ENCODE results near the gene KLHL3.

The KLHL3 gene

GRCh38 chr5:137617528-137618205 lies 118.2 kb downstream of the KLHL3 start:
- Histone ChIP-seq H3K9ac (ENCODE audit: low read depth, low read length, poor library complexity) (no peak overlapping the region), H2AK5ac (ENCODE audit: low read depth, low read length) (no peak overlapping the region), H2BK12ac (ENCODE audit: low read length) (no peak overlapping the region), H3K27me3 (ENCODE audit: control insufficient read depth in 3 of 3, insufficient read depth in 3 of 3, low read depth in 1 of 3, low read length in 3 of 3) (peaks cover 0 to under 1% (median 0%) of the 10 kb centered on the region in 3 experiments), H4K8ac (ENCODE audit: low read depth, low read length) (no peak overlapping the region), H3K4ac (ENCODE audit: low read length) (no peak overlapping the region), H3K18ac (ENCODE audit: low read length) (no peak overlapping the region), H2BK120ac (ENCODE audit: low read depth, low read length) (no peak overlapping the region), H3K14ac (ENCODE audit: low read length) (no peak overlapping the region), H2AFZ (ENCODE audit: low read length) (no peak overlapping the region), H3K23ac (ENCODE audit: low read depth, low read length, poor library complexity) (no peak overlapping the region), H3K79me1 (ENCODE audit: low read depth, low read length) (no peaks in the 10 kb centered on the region), H3K36me3 (replicated peaks in 1 of 2; ENCODE audit: control insufficient read depth in 2 of 2, insufficient read depth in 2 of 2, low read length in 2 of 2) (peaks cover 0 to 2% of the 10 kb centered on the region in 2 donors), H3K4me1 (ENCODE audit: control insufficient read depth in 2 of 2, insufficient read depth in 1 of 2, low read depth in 1 of 2, low read length in 2 of 2) (peaks cover 0 to 2% of the 10 kb centered on the region in 2 donors), H3K4me3 (ENCODE audit: low read length in 2 of 2) (no peak overlapping the region), H4K91ac (ENCODE audit: low read depth, low read length, poor library complexity) (no peak overlapping the region), H3K27ac (replicated peaks; ENCODE audit: low read length) (no peak overlapping the region), H3K4me2 (ENCODE audit: insufficient read depth, low read length, poor library complexity, severe bottlenecking) (no peak overlapping the region), H2BK5ac (ENCODE audit: low read length) (no peak overlapping the region), H3K9me3 (replicated peaks in 1 of 2; ENCODE audit: control insufficient read depth in 2 of 2, insufficient read depth in 1 of 2, low read depth in 1 of 2, low read length in 2 of 2) (no peaks in the 10 kb centered on the region), H2BK15ac (ENCODE audit: low read length) (no peak overlapping the region)
- DNase-seq (ENCODE audit: low spot score) = no peak
- no CpG with 5 or more reads among the region's 7 CpGs for WGBS, 2 donors (ENCODE audit: extremely low coverage in 2 of 2, insufficient read length in 2 of 2, insufficient replicate concordance in 1 of 2)

GRCh38 chr5:137616046-137616445 lies 119.8 kb downstream of the KLHL3 start:
- Histone ChIP-seq H3K4me1 (ENCODE audit: control insufficient read depth in 2 of 2, insufficient read depth in 1 of 2, low read depth in 1 of 2, low read length in 2 of 2) (peaks cover 0 to 2% of the 10 kb centered on the region in 2 donors), H3K27ac (replicated peaks; ENCODE audit: low read length) (no peak overlapping the region), H3K14ac (ENCODE audit: low read length) (no peak overlapping the region), H3K4ac (ENCODE audit: low read length) (no peak overlapping the region), H3K9ac (ENCODE audit: low read depth, low read length, poor library complexity) (no peak overlapping the region), H3K4me3 (ENCODE audit: low read length in 2 of 2) (no peak overlapping the region), H2BK5ac (ENCODE audit: low read length) (peak overlapping the region; percentile 17), H2AFZ (ENCODE audit: low read length) (no peak overlapping the region), H2BK15ac (ENCODE audit: low read length) (no peak overlapping the region), H3K23ac (ENCODE audit: low read depth, low read length, poor library complexity) (no peak overlapping the region), H3K27me3 (ENCODE audit: control insufficient read depth in 3 of 3, insufficient read depth in 3 of 3, low read depth in 1 of 3, low read length in 3 of 3) (peaks cover 0 to 6% (median 0%) of the 10 kb centered on the region in 3 experiments), H3K79me1 (ENCODE audit: low read depth, low read length) (no peaks in the 10 kb centered on the region), H3K4me2 (ENCODE audit: insufficient read depth, low read length, poor library complexity, severe bottlenecking) (no peak overlapping the region), H2BK120ac (ENCODE audit: low read depth, low read length) (no peak overlapping the region), H2AK5ac (ENCODE audit: low read depth, low read length) (no peak overlapping the region), H4K91ac (ENCODE audit: low read depth, low read length, poor library complexity) (no peak overlapping the region), H2BK12ac (ENCODE audit: low read length) (no peak overlapping the region), H3K9me3 (replicated peaks in 1 of 2; ENCODE audit: control insufficient read depth in 2 of 2, insufficient read depth in 1 of 2, low read depth in 1 of 2, low read length in 2 of 2) (no peaks in the 10 kb centered on the region), H3K18ac (ENCODE audit: low read length) (no peak overlapping the region), H3K36me3 (replicated peaks in 1 of 2; ENCODE audit: control insufficient read depth in 2 of 2, insufficient read depth in 2 of 2, low read length in 2 of 2) (no peaks in the 10 kb centered on the region), H4K8ac (ENCODE audit: low read depth, low read length) (no peak overlapping the region)
- WGBS, 2 donors (ENCODE audit: extremely low coverage in 2 of 2, insufficient read length in 2 of 2, insufficient replicate concordance in 1 of 2) = no CpG with 5 or more reads among the region's 5 CpGs
- DNase-seq (ENCODE audit: low spot score) = no peak

- no peak overlapping the region for H2AFZ ChIP-seq (ENCODE audit: low read length)
- no CpG with 5 or more reads among the region's 5 CpGs for WGBS, 2 donors (ENCODE audit: extremely low coverage in 2 of 2, insufficient read length in 2 of 2, insufficient replicate concordance in 1 of 2)
These were observed 120.6 kb downstream of the KLHL3 start for GRCh38 chr5:137615171-137615775.

GRCh38 chr5:137613554-137614265 lies 122.2 kb downstream of the KLHL3 start:
- no peak overlapping the region for H3K4me3 ChIP-seq (ENCODE audit: low read length in 2 of 2)
- H3K23ac ChIP-seq (ENCODE audit: low read depth, low read length, poor library complexity) = no peak overlapping the region
- H3K9ac ChIP-seq (ENCODE audit: low read depth, low read length, poor library complexity) = no peak overlapping the region
- peaks cover 0 to 2% of the 10 kb centered on the region in 2 donors for H3K4me1 ChIP-seq (ENCODE audit: control insufficient read depth in 2 of 2, insufficient read depth in 1 of 2, low read depth in 1 of 2, low read length in 2 of 2)
- no peak overlapping the region for H2BK15ac ChIP-seq (ENCODE audit: low read length)
- no peaks in the 10 kb centered on the region for H3K79me1 ChIP-seq (ENCODE audit: low read depth, low read length)
- H2BK5ac ChIP-seq (ENCODE audit: low read length) = peak overlapping the region; percentile 17
- no peak overlapping the region for H3K27ac ChIP-seq (replicated peaks; ENCODE audit: low read length)
- no peak overlapping the region for H3K4ac ChIP-seq (ENCODE audit: low read length)
- H3K9me3 ChIP-seq (replicated peaks in 1 of 2; ENCODE audit: control insufficient read depth in 2 of 2, insufficient read depth in 1 of 2, low read depth in 1 of 2, low read length in 2 of 2) = no peaks in the 10 kb centered on the region
- no peak overlapping the region for H2AFZ ChIP-seq (ENCODE audit: low read length)
- no peak overlapping the region for H2AK5ac ChIP-seq (ENCODE audit: low read depth, low read length)
- no peak overlapping the region for H2BK12ac ChIP-seq (ENCODE audit: low read length)
- H4K91ac ChIP-seq (ENCODE audit: low read depth, low read length, poor library complexity) = no peak overlapping the region
- no peak overlapping the region for H3K4me2 ChIP-seq (ENCODE audit: insufficient read depth, low read length, poor library complexity, severe bottlenecking)
- peaks cover 0 to 11% (median 0%) of the 10 kb centered on the region in 3 experiments for H3K27me3 ChIP-seq (ENCODE audit: control insufficient read depth in 3 of 3, insufficient read depth in 3 of 3, low read depth in 1 of 3, low read length in 3 of 3)
- no peak overlapping the region for H3K14ac ChIP-seq (ENCODE audit: low read length)
- no peak for DNase-seq (ENCODE audit: low spot score)
- H3K18ac ChIP-seq (ENCODE audit: low read length) = peak overlapping the region; percentile 59
- H2BK120ac ChIP-seq (ENCODE audit: low read depth, low read length) = no peak overlapping the region
- no CpG with 5 or more reads among the region's 7 CpGs for WGBS, 2 donors (ENCODE audit: extremely low coverage in 2 of 2, insufficient read length in 2 of 2, insufficient replicate concordance in 1 of 2)
- H4K8ac ChIP-seq (ENCODE audit: low read depth, low read length) = no peak overlapping the region
- no peaks in the 10 kb centered on the region for H3K36me3 ChIP-seq (replicated peaks in 1 of 2; ENCODE audit: control insufficient read depth in 2 of 2, insufficient read depth in 2 of 2, low read length in 2 of 2)

More at GRCh38 chr5:137615171-137615775, 120.6 kb downstream of the KLHL3 start:
- Histone ChIP-seq H4K91ac (ENCODE audit: low read depth, low read length, poor library complexity) (no peak overlapping the region), H2BK12ac (ENCODE audit: low read length) (no peak overlapping the region), H2BK120ac (ENCODE audit: low read depth, low read length) (no peak overlapping the region), H3K14ac (ENCODE audit: low read length) (no peak overlapping the region), H3K27ac (replicated peaks; ENCODE audit: low read length) (no peak overlapping the region), H3K4me1 (ENCODE audit: control insufficient read depth in 2 of 2, insufficient read depth in 1 of 2, low read depth in 1 of 2, low read length in 2 of 2) (peaks cover 0 to 2% of the 10 kb centered on the region in 2 donors), H3K18ac (ENCODE audit: low read length) (no peak overlapping the region), H3K9ac (ENCODE audit: low read depth, low read length, poor library complexity) (no peak overlapping the region), H2BK15ac (ENCODE audit: low read length) (no peak overlapping the region), H2BK5ac (ENCODE audit: low read length) (no peak overlapping the region), H3K36me3 (replicated peaks in 1 of 2; ENCODE audit: control insufficient read depth in 2 of 2, insufficient read depth in 2 of 2, low read length in 2 of 2) (no peaks in the 10 kb centered on the region), H3K23ac (ENCODE audit: low read depth, low read length, poor library complexity) (no peak overlapping the region), H3K27me3 (ENCODE audit: control insufficient read depth in 3 of 3, insufficient read depth in 3 of 3, low read depth in 1 of 3, low read length in 3 of 3) (peaks cover 0 to 11% (median 0%) of the 10 kb centered on the region in 3 experiments), H3K4me2 (ENCODE audit: insufficient read depth, low read length, poor library complexity, severe bottlenecking) (no peak overlapping the region), H3K4me3 (ENCODE audit: low read length in 2 of 2) (no peak overlapping the region), H3K9me3 (replicated peaks in 1 of 2; ENCODE audit: control insufficient read depth in 2 of 2, insufficient read depth in 1 of 2, low read depth in 1 of 2, low read length in 2 of 2) (no peaks in the 10 kb centered on the region), H3K79me1 (ENCODE audit: low read depth, low read length) (no peaks in the 10 kb centered on the region), H2AK5ac (ENCODE audit: low read depth, low read length) (no peak overlapping the region), H3K4ac (ENCODE audit: low read length) (no peak overlapping the region), H4K8ac (ENCODE audit: low read depth, low read length) (no peak overlapping the region)
- no peak for DNase-seq (ENCODE audit: low spot score)

Measured in neuronal stem cell (in vitro differentiated cells).